Activated naive CD4-positive, alpha-beta T cell treated with anti-CD3 and anti-CD28 coated beads, Interleukin-2, amount 50 U/mL, for 72 hours (primary cell): ENCODE results near the gene NLRP3. TPM values are rescaled to one million over a fixed set of nuclear protein-coding genes. Genes with fewer than 3 reads are reported as not detected.
"Not testable (repeated sequence)": the region's sequence is repeated elsewhere in the genome, so short reads cannot be mapped to it uniquely, and the experiment has no call there.

Experiments used
- ATAC-seq, 2 donors: fragments of 150-1000 bp; cut with Tn5 transposase; 2 replicates each; pipeline ENCODE4 v1.10.0; 2021; ENCODE audit warnings: mild to moderate bottlenecking in 2 of 2, moderate library complexity in 2 of 2
- DNase-seq, 2 donors: peaks; one replicate each; pipeline ENCODE4 v3.0.0; 2021 to 2022; ENCODE audit warnings: low spot score in 2 of 2
- H3K27ac Mint-ChIP-seq, 2 donors: one replicate each; pipeline ENCODE4 v1.8.0; 2022; ENCODE audit warnings: mild to moderate bottlenecking in 2 of 2, mixed read lengths in 2 of 2
- H3K36me3 Mint-ChIP-seq, 2 donors: one replicate each; pipeline ENCODE4 v1.8.0; 2022; ENCODE audit warnings: mixed read lengths in 2 of 2
- H3K9me3 Mint-ChIP-seq, 2 donors: one replicate each; pipeline ENCODE4 v1.8.0; 2022; ENCODE audit warnings: mixed read lengths in 2 of 2
- total RNA-seq, 2 donors: library from RNA; stranded (reverse); gene quantifications; one replicate each; pipeline ENCODE4 v1.2.3, GENCODE V29; 2022

Gene NLRP3
- 1 to 10 TPM in 1 of 2 donors, under 1 TPM in 1; 0.34 to 1.3 TPM for total RNA-seq

GRCh38 chr1:247415423-247416361 lies at the start of gene NLRP3:
Gene NLRP3 (plus strand): TSS chr1:247416173. CDS start chr1:247418801, 2,628 bp downstream.
- DNase-seq (peak in 1 of 2 donors; percentile 13), ATAC-seq (peak; percentile 74)
- H3K9me3 Mint-ChIP-seq = no peaks in the 10 kb centered on the region
- H3K36me3 Mint-ChIP-seq = peaks cover 4 to 8% of the 10 kb centered on the region in 2 donors
- H3K27ac Mint-ChIP-seq = peak within 1 kb of the TSS; percentile 18 to 53

- H3K36me3 Mint-ChIP-seq = peaks cover 6 to 13% of the 10 kb centered on the region in 2 donors
- ATAC-seq, DNase-seq, H3K27ac Mint-ChIP-seq, H3K9me3 Mint-ChIP-seq: not testable (repeated sequence)
Observed at GRCh38 chr1:247366345-247366744, 49.6 kb upstream of the NLRP3 start.

DNA sequence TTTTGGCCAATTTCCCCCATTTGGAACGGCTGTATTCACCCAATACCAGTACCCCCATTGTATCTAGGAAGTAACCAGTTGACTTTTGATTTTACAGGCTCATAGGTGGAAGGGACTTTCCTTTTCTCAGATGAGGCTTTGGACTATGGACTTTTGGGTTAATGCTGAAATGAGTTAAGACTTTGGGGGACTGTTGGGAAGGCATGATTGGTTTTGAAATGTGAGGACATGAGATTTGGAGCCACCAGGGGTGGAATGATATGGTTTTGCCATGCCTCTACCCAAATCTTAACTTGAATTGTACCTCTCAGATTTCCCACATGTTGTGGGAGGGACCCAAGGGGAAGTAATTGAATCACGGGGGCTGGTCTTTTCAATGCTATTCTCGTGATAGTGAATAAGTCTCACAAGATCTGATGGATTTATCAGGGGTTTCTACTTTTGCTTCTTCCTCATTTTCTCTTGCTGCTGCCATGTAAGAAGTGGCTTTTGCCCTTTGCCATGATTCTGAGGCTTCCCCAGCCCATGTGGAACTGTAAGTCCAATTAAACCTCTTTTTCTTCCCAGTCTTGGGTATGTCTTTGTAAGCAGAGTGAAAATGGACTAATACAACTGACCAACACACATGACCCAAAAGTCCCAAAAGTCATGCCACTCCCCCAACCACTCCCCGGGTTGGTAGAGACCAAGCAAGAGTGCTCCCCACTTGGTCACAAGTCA lies 48.9 kb upstream of the NLRP3 start:
- DNase-seq = no peak
- Mint-ChIP-seq H3K36me3 (peaks cover 6 to 13% of the 10 kb centered on the region in 2 donors), H3K9me3 (peaks cover 0 to 6% of the 10 kb centered on the region in 2 donors), H3K27ac (no peak overlapping the region)
- ATAC-seq = no peak

- Mint-ChIP-seq H3K36me3 (peaks cover 6 to 13% of the 10 kb centered on the region in 2 donors), H3K27ac (no peak overlapping the region), H3K9me3 (peaks cover 0 to 6% of the 10 kb centered on the region in 2 donors)
- no peak for DNase-seq
- no peak for ATAC-seq
Observed at GRCh38 chr1:247367786-247368422, 48.1 kb upstream of the NLRP3 start.

DNA sequence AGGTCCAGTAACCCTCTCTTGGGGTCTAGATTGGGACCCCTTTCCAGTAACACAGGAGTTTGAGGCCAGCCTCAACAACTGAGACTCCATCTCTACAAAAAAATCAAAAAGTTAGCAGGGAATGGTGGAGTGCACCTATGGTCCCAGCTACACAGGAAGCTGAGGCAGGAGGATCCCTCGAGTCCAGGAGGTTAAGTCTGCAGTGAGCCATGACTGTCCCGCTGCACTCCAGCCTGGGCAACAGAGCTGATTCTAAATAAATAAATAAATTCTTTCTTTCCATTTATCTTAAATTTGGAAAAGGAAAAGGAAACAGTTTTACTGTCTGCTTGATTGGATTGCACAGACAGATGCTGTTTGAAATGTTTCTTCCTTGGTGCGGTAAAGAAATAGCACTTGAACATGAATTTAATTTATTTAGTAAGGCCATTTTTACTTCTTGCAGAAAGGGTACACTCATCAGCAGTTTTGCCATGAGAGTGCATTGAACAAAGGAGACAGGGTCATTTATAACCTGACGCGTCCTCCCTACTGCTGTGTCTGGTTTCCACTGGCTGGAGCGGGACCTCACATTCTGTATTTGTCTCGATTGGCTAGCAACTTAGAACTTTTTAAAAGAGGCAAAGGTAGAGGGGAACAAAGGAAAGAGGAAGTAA lies 47.4 kb upstream of the NLRP3 start:
- no peak for ATAC-seq
- Mint-ChIP-seq H3K36me3 (peaks cover 6 to 13% of the 10 kb centered on the region in 2 donors), H3K27ac (no peak overlapping the region), H3K9me3 (peaks cover 0 to 6% of the 10 kb centered on the region in 2 donors)
- DNase-seq = no peak

GRCh38 chr1:247370786-247371732 lies 44.9 kb upstream of the NLRP3 start:
- Mint-ChIP-seq H3K9me3 (peaks cover 0 to 6% of the 10 kb centered on the region in 2 donors), H3K36me3 (peaks cover under 1 to 1% of the 10 kb centered on the region in 2 donors), H3K27ac (no peak overlapping the region)
- no peak for DNase-seq
- ATAC-seq = no peak

GRCh38 chr1:247371801-247372259 lies 44.1 kb upstream of the NLRP3 start:
- H3K27ac Mint-ChIP-seq = no peak overlapping the region
- H3K36me3 Mint-ChIP-seq = no peaks in the 10 kb centered on the region
- ATAC-seq = no peak
- peaks cover 0 to 6% of the 10 kb centered on the region in 2 donors for H3K9me3 Mint-ChIP-seq
- DNase-seq = no peak

DNA sequence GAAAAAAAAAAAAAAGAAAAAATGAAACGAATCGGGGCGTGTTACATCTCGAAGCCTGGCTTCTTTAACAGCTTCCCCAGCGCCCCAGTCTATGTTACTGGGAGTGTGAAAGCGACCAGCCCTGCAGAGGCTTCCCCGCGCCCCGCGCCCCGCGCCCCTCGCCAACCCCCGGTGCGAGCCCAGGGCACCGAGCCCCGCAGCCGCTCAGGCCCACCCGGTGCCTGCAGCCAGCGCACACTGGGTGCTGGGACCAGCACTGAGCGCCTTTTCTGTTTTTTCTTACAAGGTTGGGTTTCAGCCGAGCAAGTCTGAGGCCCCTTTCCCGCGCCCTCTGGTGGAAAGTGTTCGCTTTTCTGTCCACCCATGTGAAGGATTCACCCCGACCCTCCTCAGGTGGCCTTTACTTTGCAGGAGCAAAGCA lies 42.2 kb upstream of the NLRP3 start:
- Mint-ChIP-seq H3K27ac (no peak overlapping the region), H3K9me3 (no peaks in the 10 kb centered on the region), H3K36me3 (no peaks in the 10 kb centered on the region)
- ATAC-seq = peak; percentile 61 to 88
- DNase-seq = peak in 1 of 2 donors; percentile 56

DNA sequence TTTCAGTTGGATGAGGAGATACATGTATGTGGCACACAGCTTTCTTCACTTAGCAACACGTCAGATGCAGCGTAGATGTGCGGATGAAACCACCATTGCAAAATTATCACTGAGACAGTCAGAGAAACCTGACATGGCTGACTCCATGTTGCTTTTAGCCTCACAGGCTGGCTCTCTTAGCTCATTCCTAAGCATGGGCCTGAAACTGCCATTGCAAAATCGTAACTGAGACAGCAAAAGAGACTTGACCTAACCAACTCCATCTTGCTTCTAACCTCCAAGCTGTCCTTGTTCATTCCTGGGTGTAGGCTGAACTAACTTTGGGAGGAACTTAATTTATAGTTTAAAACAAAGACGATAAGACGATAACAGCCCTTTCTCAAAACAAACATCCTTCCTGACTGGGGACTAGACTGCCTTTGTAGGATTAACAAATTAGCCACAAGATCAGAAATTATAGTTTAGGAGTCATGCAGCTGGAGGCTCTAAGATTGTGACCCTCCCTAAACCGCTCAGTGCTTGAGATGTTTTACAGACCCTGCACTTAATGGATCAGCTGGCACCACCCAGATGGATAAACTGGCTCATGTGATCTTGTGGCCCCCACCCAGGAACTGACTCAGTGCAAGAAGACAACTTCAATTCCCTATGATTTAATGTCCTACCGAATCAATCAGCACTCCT lies 41.2 kb upstream of the NLRP3 start:
- H3K27ac Mint-ChIP-seq, ATAC-seq, H3K36me3 Mint-ChIP-seq, DNase-seq, H3K9me3 Mint-ChIP-seq: not testable (repeated sequence)

- no peaks in the 10 kb centered on the region for H3K36me3 Mint-ChIP-seq
- H3K9me3 Mint-ChIP-seq = no peaks in the 10 kb centered on the region
- no peak overlapping the region for H3K27ac Mint-ChIP-seq
- no peak for DNase-seq
- ATAC-seq = no peak
Observed at GRCh38 chr1:247375747-247376146, 40.2 kb upstream of the NLRP3 start.

- no peak for ATAC-seq
- no peak for DNase-seq
Observed at GRCh38 chr1:247376659-247377058, 39.3 kb upstream of the NLRP3 start.

GRCh38 chr1:247377656-247378055 lies 38.3 kb upstream of the NLRP3 start:
- H3K9me3 Mint-ChIP-seq, H3K36me3 Mint-ChIP-seq, H3K27ac Mint-ChIP-seq, DNase-seq, ATAC-seq: not testable (repeated sequence)

More at GRCh38 chr1:247376659-247377058, 39.3 kb upstream of the NLRP3 start:
- H3K9me3 Mint-ChIP-seq = no peaks in the 10 kb centered on the region
- H3K27ac Mint-ChIP-seq = no peak overlapping the region
- H3K36me3 Mint-ChIP-seq = no peaks in the 10 kb centered on the region

DNA sequence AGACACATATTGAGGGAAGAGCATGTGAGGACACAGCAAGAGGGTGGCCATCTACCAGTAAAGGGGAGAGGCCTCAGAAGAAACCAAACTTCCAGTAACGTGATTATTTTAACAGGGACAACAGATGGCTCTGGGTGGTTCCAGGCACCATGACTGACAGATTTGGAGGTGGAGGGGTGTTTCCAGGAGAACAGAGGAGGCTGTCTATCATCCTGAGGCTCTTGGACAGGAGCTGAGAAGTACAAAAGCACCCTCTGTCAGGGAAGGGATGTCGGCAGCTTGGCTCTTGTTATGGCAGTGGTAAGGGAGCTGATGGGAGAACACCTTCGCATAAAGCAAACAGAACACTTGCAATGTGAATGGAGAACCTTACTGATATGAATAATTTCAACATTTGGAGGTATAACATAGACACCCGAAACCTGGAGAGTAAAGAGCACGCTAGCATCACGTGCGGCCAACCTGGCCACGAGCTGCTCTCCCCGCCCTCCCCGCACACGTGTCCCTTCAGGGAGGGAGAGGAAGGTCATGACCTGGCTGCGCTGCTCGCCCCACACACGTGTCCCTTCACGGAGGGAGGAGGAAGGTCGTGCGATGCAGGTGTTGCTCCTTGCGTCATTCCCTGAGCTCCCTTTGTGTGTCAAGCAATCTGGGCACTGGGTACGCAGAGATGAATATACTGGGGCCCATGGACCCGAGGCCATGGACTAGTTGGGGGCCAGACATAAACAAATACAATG lies 37.5 kb upstream of the NLRP3 start:
- Mint-ChIP-seq H3K9me3 (peaks cover 0 to 1% of the 10 kb centered on the region in 2 donors), H3K36me3 (peaks cover 0 to 5% of the 10 kb centered on the region in 2 donors), H3K27ac (no peak overlapping the region)
- ATAC-seq (no peak), DNase-seq (no peak)

GRCh38 chr1:247385283-247385682 lies 30.7 kb upstream of the NLRP3 start:
- H3K36me3 Mint-ChIP-seq = peaks cover 0 to 23% of the 10 kb centered on the region in 2 donors
- peak in 1 of 2 donors; percentile 28 for ATAC-seq
- H3K27ac Mint-ChIP-seq = no peak overlapping the region
- H3K9me3 Mint-ChIP-seq = peaks cover 0 to 16% of the 10 kb centered on the region in 2 donors
- DNase-seq = no peak
